ENCODE data around the gene OR7A17.

OR7A17 gene

GRCh38 chr19:14886032-14886431 lies at the start of gene OR7A17:
Gene OR7A17, minus strand, starts transcription at chr19:14886132. Its CDS starts 4,777 bp downstream, at chr19:14881355.
- no peak for DNase-seq

GRCh38 chr19:14933506-14933905 lies 47.6 kb upstream of the OR7A17 start:
- DNase-seq, result no peak

- peak in 1 of 3 donors; percentile 7 for DNase-seq
Measured at GRCh38 chr19:14916848-14917247, 30.9 kb upstream of the OR7A17 start.

GRCh38 chr19:14915116-14915515 lies 29.2 kb upstream of the OR7A17 start:
- DNase-seq, result no peak

GRCh38 chr19:14906711-14907110 lies 20.8 kb upstream of the OR7A17 start:
- DNase-seq, result no peak

GRCh38 chr19:14901675-14902260 lies 15.8 kb upstream of the OR7A17 start:
- no peak for DNase-seq

- peak; percentile 38 to 44 (median 40) for DNase-seq
Measured at GRCh38 chr19:14890643-14891379, 4.9 kb upstream of the OR7A17 start.

- DNase-seq, result peak in 2 of 3 donors; percentile 17 to 41
Measured at GRCh38 chr19:14889994-14890642, 4.2 kb upstream of the OR7A17 start.

GRCh38 chr19:14871619-14872230 lies 14.2 kb downstream of the OR7A17 start:
- DNase-seq, result peak; percentile 38 to 77 (median 70)

- no peak for DNase-seq
Measured at GRCh38 chr19:14868497-14868896, 17.4 kb downstream of the OR7A17 start.

- no peak for DNase-seq
Measured at GRCh38 chr19:14848822-14849221, 37.1 kb downstream of the OR7A17 start, which contains the start of gene OR7A10. Gene OR7A10, minus strand, starts transcription at chr19:14848922. Its CDS starts 7,045 bp downstream, at chr19:14841877.

- DNase-seq, result no peak
Measured at GRCh38 chr19:14843578-14843977, 42.4 kb downstream of the OR7A17 start.

- DNase-seq, result no peak
Measured at GRCh38 chr19:14843169-14843568, 42.8 kb downstream of the OR7A17 start.

- no peak for DNase-seq
Measured at GRCh38 chr19:14840206-14840605, 45.7 kb downstream of the OR7A17 start.

GRCh38 chr19:14837391-14837790 lies 48.5 kb downstream of the OR7A17 start:
- no peak for DNase-seq

- DNase-seq, result no peak
Measured at GRCh38 chr19:14835011-14835410, 50.9 kb downstream of the OR7A17 start, which contains the start of the genes OR7A5 and OR7C1. Gene OR7A5, minus strand, starts transcription at chr19:14835185. Its CDS starts 6,944 bp downstream, at chr19:14828241. Gene OR7C1, minus strand, starts transcription at chr19:14835185. Its CDS starts 35,049 bp downstream, at chr19:14800136.

GRCh38 chr19:14830702-14831101 lies 55.2 kb downstream of the OR7A17 start:
- DNase-seq, result no peak
